H9 (cell line): ENCODE measurements around the gene ROBO1. TPM values are rescaled to one million over a fixed set of nuclear protein-coding genes. Genes with fewer than 3 reads are reported as not detected.

Experiments used
- DNase-seq: peaks from one replicate; pipeline ENCODE4 v3.0.0-alpha.2; 2017
- H2AFZ ChIP-seq: one replicate; pipeline ENCODE4 v1.6.1; 2013; ENCODE audit warnings: mild to moderate bottlenecking, low read length, control low read depth, moderate library complexity
- H2AK5ac ChIP-seq: 2 replicates; pipeline ENCODE4 v1.6.1; 2013; ENCODE audit warnings: low read length, control low read depth, mixed read lengths; ENCODE audit not compliant: insufficient read length
- H2BK120ac ChIP-seq: one replicate; pipeline ENCODE4 v1.6.1; 2013; ENCODE audit warnings: low read depth, mild to moderate bottlenecking, low read length, control low read depth, inconsistent platforms; ENCODE audit not compliant: poor library complexity, severe bottlenecking
- H2BK12ac ChIP-seq: 2 replicates; pipeline ENCODE4 v1.6.1; 2013; ENCODE audit warnings: low read length, control low read depth, mixed read lengths, low read depth; ENCODE audit not compliant: insufficient read length
- H2BK15ac ChIP-seq: 2 replicates; pipeline ENCODE4 v1.6.1; 2013; ENCODE audit warnings: low read depth, low read length, control low read depth
- H2BK20ac ChIP-seq: one replicate; pipeline ENCODE4 v1.6.1; 2013; ENCODE audit warnings: low read depth, mild to moderate bottlenecking, low read length, control low read depth, inconsistent platforms; ENCODE audit not compliant: poor library complexity, severe bottlenecking
- H2BK5ac ChIP-seq: 2 replicates; pipeline ENCODE4 v1.6.1; 2013; ENCODE audit warnings: low read length, control low read depth, mixed read lengths; ENCODE audit not compliant: insufficient read length
- H3K14ac ChIP-seq: 2 replicates; pipeline ENCODE4 v1.6.1; 2013; ENCODE audit warnings: low read length, control low read depth; ENCODE audit not compliant: insufficient read depth
- H3K18ac ChIP-seq: 2 replicates; pipeline ENCODE4 v1.6.1; 2013; ENCODE audit warnings: low read depth, mild to moderate bottlenecking, mixed read lengths, low read length, control low read depth; ENCODE audit not compliant: insufficient read length
- H3K23ac ChIP-seq: 2 replicates; pipeline ENCODE4 v1.6.1; 2013; ENCODE audit warnings: low read length, control low read depth, mixed read lengths, low read depth; ENCODE audit not compliant: insufficient read length
- H3K23me2 ChIP-seq: 2 replicates; pipeline ENCODE4 v1.6.1; 2013; ENCODE audit warnings: low read depth, mild to moderate bottlenecking, mixed read lengths, low read length, control low read depth; ENCODE audit not compliant: insufficient read length, poor library complexity, severe bottlenecking
- H3K27ac ChIP-seq: 2 replicates; pipeline ENCODE4 v1.5.1; 2013; ENCODE audit warnings: low read length, control low read depth, mixed read lengths, low read depth; ENCODE audit not compliant: insufficient read length
- H3K27me3 ChIP-seq: 2 replicates; pipeline ENCODE4 v1.6.1; 2013; ENCODE audit warnings: low read length, control low read depth, inconsistent platforms; ENCODE audit not compliant: insufficient read depth
- H3K4ac ChIP-seq: 2 replicates; pipeline ENCODE4 v1.6.1; 2013; ENCODE audit warnings: low read depth, mild to moderate bottlenecking, control low read depth, inconsistent platforms, low read length, moderate library complexity
- H3K4me1 ChIP-seq: 2 replicates; pipeline ENCODE4 v1.6.1; 2013; ENCODE audit warnings: low read length, control low read depth, inconsistent platforms; ENCODE audit not compliant: insufficient read depth
- H3K4me2 ChIP-seq: 2 replicates; pipeline ENCODE4 v1.6.1; 2013; ENCODE audit warnings: low read length, control low read depth, mixed read lengths; ENCODE audit not compliant: insufficient read length, insufficient read depth
- H3K56ac ChIP-seq: 2 replicates; pipeline ENCODE4 v1.6.1; 2013; ENCODE audit warnings: low read depth, mild to moderate bottlenecking, mixed read lengths, low read length, control low read depth; ENCODE audit not compliant: insufficient read length
- H3K79me1 ChIP-seq: 2 replicates; pipeline ENCODE4 v1.6.1; 2013; ENCODE audit warnings: low read depth, mild to moderate bottlenecking, moderate library complexity, low read length, control low read depth, inconsistent platforms; ENCODE audit not compliant: insufficient read depth, poor library complexity, severe bottlenecking
- H3K79me2 ChIP-seq: 2 replicates; pipeline ENCODE4 v1.6.1; 2013; ENCODE audit warnings: low read length, control low read depth, inconsistent platforms; ENCODE audit not compliant: insufficient read depth
- H3K9ac ChIP-seq: 2 replicates; pipeline ENCODE4 v1.6.1; 2013; ENCODE audit warnings: low read length, control low read depth, mixed read lengths; ENCODE audit not compliant: insufficient read length; ENCODE audit errors: extremely low read depth
- H3K9me3 ChIP-seq: one replicate; pipeline ENCODE4 v1.6.1; 2013; ENCODE audit warnings: low read depth, low read length, inconsistent platforms; ENCODE audit not compliant: control insufficient read depth
- H3T11ph ChIP-seq: one replicate; pipeline ENCODE4 v1.6.1; 2013; ENCODE audit warnings: mild to moderate bottlenecking, low read length, control low read depth, inconsistent platforms
- H4K20me1 ChIP-seq: one replicate; pipeline ENCODE4 v1.6.1; 2013; ENCODE audit not compliant: control insufficient read depth, insufficient read length, insufficient read depth
- H4K5ac ChIP-seq: 2 replicates; pipeline ENCODE4 v1.6.1; 2013; ENCODE audit warnings: low read depth, mild to moderate bottlenecking, mixed read lengths, low read length, control low read depth; ENCODE audit not compliant: insufficient read length
- H4K8ac ChIP-seq: replicated peaks from 2 replicates; pipeline ENCODE4 v1.6.1; 2013; ENCODE audit warnings: low read length, control low read depth, mixed read lengths, low read depth; ENCODE audit not compliant: insufficient read length
- H4K91ac ChIP-seq: 2 replicates; pipeline ENCODE4 v1.6.1; 2013; ENCODE audit warnings: low read depth, mild to moderate bottlenecking, moderate library complexity, mixed read lengths, low read length, control low read depth; ENCODE audit not compliant: insufficient read length
- H3K27ac Mint-ChIP-seq, 3 experiments: 2 replicates in 2 of 3; 3 replicates in 1 of 3; pipeline ENCODE4 v1.8.0; 2020 to 2021; ENCODE audit warnings: mixed read lengths in 3 of 3, mild to moderate bottlenecking in 1 of 3, moderate library complexity in 1 of 3
- H3K27me3 Mint-ChIP-seq: 2 replicates; pipeline ENCODE4 v1.8.0; 2021; ENCODE audit warnings: low read depth, mild to moderate bottlenecking, moderate library complexity, mixed read lengths
- H3K36me3 Mint-ChIP-seq, 3 experiments: 2 replicates in 2 of 3; 3 replicates in 1 of 3; pipeline ENCODE4 v1.8.0; 2020 to 2021; ENCODE audit warnings: low read depth in 3 of 3, mixed read lengths in 3 of 3; ENCODE audit not compliant: insufficient read depth in 1 of 3
- H3K4me1 Mint-ChIP-seq, 2 experiments: 2 replicates each; pipeline ENCODE4 v1.8.0; 2020; ENCODE audit warnings: mixed read lengths in 2 of 2
- H3K4me3 Mint-ChIP-seq, 2 experiments: 2 replicates in 1 of 2; 3 replicates in 1 of 2; pipeline ENCODE4 v1.8.0; 2020 to 2021; ENCODE audit warnings: mild to moderate bottlenecking in 2 of 2, mixed read lengths in 2 of 2, moderate library complexity in 1 of 2
- H3K9me3 Mint-ChIP-seq, 2 experiments: 2 replicates in 1 of 2; 3 replicates in 1 of 2; pipeline ENCODE4 v1.8.0; 2020; ENCODE audit warnings: mild to moderate bottlenecking in 2 of 2, mixed read lengths in 2 of 2, moderate library complexity in 1 of 2
- total RNA-seq: library from RNA; stranded (reverse); gene quantifications from 2 replicates; pipeline ENCODE4 v1.2.1, GENCODE V29; 2021
- TF ChIP-seq, protein P1 (sequence below): fragments of 200-600 bp; sonication (generic); conservative IDR thresholded peaks from 3 replicates; pipeline ENCODE4 v1.8.0; 2021; ENCODE audit warnings: antibody characterized with exemption, mild to moderate bottlenecking

ROBO1 gene
- total RNA-seq, 1 experiment from 2014 or later = 62.7 TPM

DNA sequence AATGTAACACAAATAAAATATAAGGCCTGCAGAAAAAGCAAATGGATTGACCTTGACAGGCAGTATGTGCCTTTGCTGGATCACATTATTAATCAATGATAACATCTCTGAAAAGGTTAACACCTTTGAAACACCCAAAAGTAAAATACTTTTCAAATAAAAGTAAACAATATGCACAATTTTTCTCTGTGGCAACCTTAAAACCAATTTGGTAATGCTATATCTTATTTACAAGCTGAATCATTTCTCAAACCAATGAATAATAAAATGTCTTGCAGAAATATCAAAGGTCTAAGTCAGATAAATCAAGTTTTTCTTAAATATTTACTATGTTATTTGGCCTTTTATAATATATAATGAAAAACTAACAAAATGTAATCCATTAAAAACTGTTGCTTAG, 1018.7 kb downstream of the ROBO1 start:
- Histone ChIP-seq H3K14ac (no peak overlapping the region), H4K5ac (no peak overlapping the region), H3K9me3 (no peaks in the 10 kb centered on the region), H3K79me1 (no peaks in the 10 kb centered on the region), H3K9ac (no peak overlapping the region), H2BK120ac (no peak overlapping the region), H2BK20ac (no peak overlapping the region), H2BK12ac (no peak overlapping the region), H3T11ph (no peak overlapping the region), H2BK15ac (no peak overlapping the region), H3K23ac (no peak overlapping the region), H4K8ac (no peak overlapping the region), H3K18ac (no peak overlapping the region), H3K4me2 (no peak overlapping the region), H4K91ac (no peak overlapping the region), H3K27me3 (no peaks in the 10 kb centered on the region), H2AFZ (no peak overlapping the region), H3K4me1 (no peaks in the 10 kb centered on the region), H2BK5ac (no peak overlapping the region), H3K56ac (no peak overlapping the region), H3K27ac (no peak overlapping the region), H3K79me2 (no peaks in the 10 kb centered on the region), H3K23me2 (no peaks in the 10 kb centered on the region), H3K4ac (no peak overlapping the region), H2AK5ac (no peak overlapping the region), H4K20me1 (no peaks in the 10 kb centered on the region)
- Mint-ChIP-seq H3K27me3 (no peaks in the 10 kb centered on the region), H3K27ac (no peak overlapping the region), H3K9me3 (no peaks in the 10 kb centered on the region), H3K4me3 (no peak overlapping the region), H3K4me1 (peaks cover 0 to 1% of the 10 kb centered on the region in 2 experiments; a peak in 1 of 4 replicates), H3K36me3 (peaks cover 0 to 2% (median 0%) of the 10 kb centered on the region in 3 experiments; a peak in 1 of 7 replicates)
- TF ChIP-seq, protein P1, sequence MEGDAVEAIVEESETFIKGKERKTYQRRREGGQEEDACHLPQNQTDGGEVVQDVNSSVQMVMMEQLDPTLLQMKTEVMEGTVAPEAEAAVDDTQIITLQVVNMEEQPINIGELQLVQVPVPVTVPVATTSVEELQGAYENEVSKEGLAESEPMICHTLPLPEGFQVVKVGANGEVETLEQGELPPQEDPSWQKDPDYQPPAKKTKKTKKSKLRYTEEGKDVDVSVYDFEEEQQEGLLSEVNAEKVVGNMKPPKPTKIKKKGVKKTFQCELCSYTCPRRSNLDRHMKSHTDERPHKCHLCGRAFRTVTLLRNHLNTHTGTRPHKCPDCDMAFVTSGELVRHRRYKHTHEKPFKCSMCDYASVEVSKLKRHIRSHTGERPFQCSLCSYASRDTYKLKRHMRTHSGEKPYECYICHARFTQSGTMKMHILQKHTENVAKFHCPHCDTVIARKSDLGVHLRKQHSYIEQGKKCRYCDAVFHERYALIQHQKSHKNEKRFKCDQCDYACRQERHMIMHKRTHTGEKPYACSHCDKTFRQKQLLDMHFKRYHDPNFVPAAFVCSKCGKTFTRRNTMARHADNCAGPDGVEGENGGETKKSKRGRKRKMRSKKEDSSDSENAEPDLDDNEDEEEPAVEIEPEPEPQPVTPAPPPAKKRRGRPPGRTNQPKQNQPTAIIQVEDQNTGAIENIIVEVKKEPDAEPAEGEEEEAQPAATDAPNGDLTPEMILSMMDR = no peak
- no peak for DNase-seq
